ENCODE measurements around the gene SUSD4.

SUSD4 gene

GRCh38 chr1:223353939-223354338 lies 10.0 kb downstream of the SUSD4 start:
- TF ChIP-seq, protein P1, sequence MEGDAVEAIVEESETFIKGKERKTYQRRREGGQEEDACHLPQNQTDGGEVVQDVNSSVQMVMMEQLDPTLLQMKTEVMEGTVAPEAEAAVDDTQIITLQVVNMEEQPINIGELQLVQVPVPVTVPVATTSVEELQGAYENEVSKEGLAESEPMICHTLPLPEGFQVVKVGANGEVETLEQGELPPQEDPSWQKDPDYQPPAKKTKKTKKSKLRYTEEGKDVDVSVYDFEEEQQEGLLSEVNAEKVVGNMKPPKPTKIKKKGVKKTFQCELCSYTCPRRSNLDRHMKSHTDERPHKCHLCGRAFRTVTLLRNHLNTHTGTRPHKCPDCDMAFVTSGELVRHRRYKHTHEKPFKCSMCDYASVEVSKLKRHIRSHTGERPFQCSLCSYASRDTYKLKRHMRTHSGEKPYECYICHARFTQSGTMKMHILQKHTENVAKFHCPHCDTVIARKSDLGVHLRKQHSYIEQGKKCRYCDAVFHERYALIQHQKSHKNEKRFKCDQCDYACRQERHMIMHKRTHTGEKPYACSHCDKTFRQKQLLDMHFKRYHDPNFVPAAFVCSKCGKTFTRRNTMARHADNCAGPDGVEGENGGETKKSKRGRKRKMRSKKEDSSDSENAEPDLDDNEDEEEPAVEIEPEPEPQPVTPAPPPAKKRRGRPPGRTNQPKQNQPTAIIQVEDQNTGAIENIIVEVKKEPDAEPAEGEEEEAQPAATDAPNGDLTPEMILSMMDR (conservative IDR thresholded peaks at IDR 0.05) = no peak
- H3K27ac ChIP-seq = no peak overlapping the region

DNA sequence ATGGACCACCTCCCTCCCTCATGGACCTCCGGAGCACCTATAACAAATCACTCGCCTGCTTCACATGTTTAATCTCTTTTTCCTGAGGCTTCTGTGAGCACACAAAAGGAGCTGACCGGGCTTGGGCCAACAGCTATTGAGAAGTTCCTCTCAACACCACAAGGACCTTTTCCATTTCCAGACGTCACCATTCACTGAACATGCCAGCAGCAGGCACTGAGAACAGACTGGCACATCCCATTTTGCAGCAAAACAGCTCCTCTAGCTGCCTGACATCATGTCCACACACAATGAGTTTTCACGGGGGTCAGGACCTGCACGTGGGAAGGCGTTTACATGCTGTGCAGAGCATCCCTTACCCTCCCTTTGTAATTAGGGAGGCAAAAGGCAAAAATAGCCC lies 11.0 kb downstream of the SUSD4 start:
- TF ChIP-seq, protein P1 (conservative IDR thresholded peaks at IDR 0.05) = no peak
- no peak overlapping the region for H3K27ac ChIP-seq

- no peak overlapping the region for H3K27ac ChIP-seq
- TF ChIP-seq, protein P1 (conservative IDR thresholded peaks at IDR 0.05) = no peak
Observed at GRCh38 chr1:223350361-223350908, 13.5 kb downstream of the SUSD4 start.

DNA sequence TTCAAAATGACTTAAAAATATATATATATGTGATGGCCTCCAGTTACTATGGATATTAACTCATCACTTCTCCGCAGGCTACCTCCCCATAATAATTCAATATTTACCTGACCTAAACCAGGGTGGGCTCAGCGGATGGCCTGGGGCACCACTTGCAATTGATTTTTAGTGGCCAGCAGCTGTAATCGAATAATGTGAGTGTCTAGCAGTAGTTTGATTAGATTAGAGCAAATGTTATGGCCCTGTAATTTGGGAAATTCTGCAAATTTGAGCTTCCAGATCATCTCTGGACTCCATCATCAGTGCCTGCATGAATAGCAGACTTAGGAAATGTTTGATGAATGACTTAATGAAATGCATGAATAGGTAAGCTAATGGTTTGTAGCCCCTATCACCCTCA lies 14.7 kb downstream of the SUSD4 start:
- no peak overlapping the region for H3K27ac ChIP-seq
- TF ChIP-seq, protein P1 (conservative IDR thresholded peaks at IDR 0.05) = no peak

- no peak overlapping the region for H3K27ac ChIP-seq
- TF ChIP-seq, protein P1 (conservative IDR thresholded peaks at IDR 0.05) = no peak
Observed at GRCh38 chr1:223348439-223348838, 15.5 kb downstream of the SUSD4 start.

- TF ChIP-seq, protein P1 (conservative IDR thresholded peaks at IDR 0.05) = no peak
- H3K27ac ChIP-seq = no peak overlapping the region
Observed at GRCh38 chr1:223347583-223347982, 16.4 kb downstream of the SUSD4 start.

DNA sequence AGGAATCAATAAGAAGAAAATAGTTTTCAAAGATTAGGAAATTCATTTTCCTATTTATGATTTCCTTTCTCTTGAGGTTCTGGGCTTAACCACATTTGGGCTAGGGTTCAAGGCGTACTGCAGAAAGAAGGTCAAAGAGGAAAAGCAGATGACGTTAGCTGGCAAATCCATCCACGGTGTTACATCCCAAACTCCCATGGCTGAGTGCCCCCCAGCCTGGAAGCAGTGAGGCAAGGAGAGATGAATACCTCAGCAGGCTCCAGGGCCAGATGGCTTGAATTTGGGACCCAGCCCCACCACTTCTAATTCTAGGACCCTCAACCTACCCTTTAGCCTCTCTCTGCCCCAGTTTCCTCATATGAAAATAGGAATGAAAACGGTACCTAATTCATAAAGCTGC lies 17.7 kb downstream of the SUSD4 start:
- TF ChIP-seq, protein P1 (conservative IDR thresholded peaks at IDR 0.05) = no peak

More for the DNA sequence above, 17.7 kb downstream of the SUSD4 start:
- no peak overlapping the region for H3K27ac ChIP-seq
